ENCODE data around the gene ZFP36. TPM values are rescaled to one million over a fixed set of nuclear protein-coding genes. Genes with fewer than 3 reads are reported as not detected.

ZFP36 gene
- total RNA-seq, 1 donor from 2014 or later, result 3.1 TPM

DNA sequence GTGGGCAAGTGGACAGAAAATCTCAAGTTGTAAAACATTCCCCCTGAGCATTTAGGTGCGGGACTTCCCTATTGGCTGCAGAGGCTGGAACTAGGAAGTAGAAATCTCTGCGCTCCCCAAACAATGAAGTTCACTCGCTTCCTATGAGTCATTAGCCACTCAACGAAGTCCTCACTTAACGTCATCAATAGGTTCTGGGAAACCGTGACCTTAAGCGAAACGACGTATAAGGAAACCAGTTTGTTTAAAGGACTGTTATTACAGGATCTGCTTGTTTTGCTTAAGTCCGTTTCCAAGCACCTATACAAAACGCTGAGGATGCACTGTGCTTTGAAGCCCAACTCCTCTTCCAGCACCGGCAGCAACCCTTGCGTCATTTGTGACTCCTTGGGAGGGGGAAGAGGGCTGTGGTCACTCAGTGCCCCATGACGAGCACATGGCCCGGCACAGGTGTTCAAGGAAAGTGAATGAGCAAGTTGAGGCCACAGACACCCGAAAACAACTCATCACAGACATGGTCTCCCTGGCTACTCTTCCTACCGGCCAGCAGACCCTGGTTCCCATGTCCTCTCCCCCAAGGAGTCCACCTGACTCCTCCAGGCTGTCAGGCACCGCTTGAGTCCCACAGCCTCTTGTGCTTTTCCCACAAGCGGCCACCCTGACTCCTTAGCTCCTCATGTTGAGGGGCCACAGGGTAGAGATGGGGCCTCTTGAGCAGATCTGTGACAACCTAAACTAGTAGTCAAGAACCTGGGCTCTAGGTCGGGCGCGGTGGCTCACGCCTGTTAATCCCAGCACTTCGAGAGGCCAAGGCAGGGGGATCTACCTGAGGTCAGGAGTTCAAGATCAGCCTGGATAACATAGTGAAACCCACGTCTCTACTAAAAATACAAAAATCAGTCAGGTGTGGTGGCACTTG lies 24.3 kb downstream of the ZFP36 start:
- Mint-ChIP-seq H3K27me3 (ENCODE audit: unreplicated experiment) (peaks cover 10% of the 10 kb centered on the region), H3K4me3 (ENCODE audit: unreplicated experiment) (no peak overlapping the region), H3K27ac (ENCODE audit: unreplicated experiment) (no peak overlapping the region), H3K36me3 (ENCODE audit: unreplicated experiment) (no peaks in the 10 kb centered on the region), H3K4me1 (ENCODE audit: low read depth, unreplicated experiment) (peaks cover 5% of the 10 kb centered on the region), H3K9me3 (ENCODE audit: unreplicated experiment) (peaks cover 7% of the 10 kb centered on the region)
- no peak for DNase-seq
- TF ChIP-seq CTCF (IDR thresholded peaks at IDR 0.05; ENCODE audit: partially characterized antibody, unreplicated experiment), result no peak

DNA sequence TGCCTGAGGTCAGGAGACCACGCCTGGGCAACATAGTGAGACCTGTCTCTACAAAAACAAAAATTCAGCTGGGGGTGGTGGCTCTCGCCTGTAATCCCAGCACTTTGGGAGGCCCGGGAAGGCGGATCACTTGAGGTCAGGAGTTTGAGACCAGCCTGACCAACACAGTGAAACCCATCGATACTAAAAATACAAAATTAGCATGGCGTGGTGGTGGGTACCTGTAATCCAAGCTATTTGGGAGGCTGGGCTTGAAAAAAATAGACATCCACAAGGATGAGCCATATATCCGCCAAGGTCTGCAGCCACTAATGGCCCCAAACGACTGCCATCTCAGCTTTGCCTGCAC lies 26.0 kb downstream of the ZFP36 start:
- TF ChIP-seq CTCF (IDR thresholded peaks at IDR 0.05; ENCODE audit: partially characterized antibody, unreplicated experiment), result no peak
- Mint-ChIP-seq H3K4me1 (ENCODE audit: low read depth, unreplicated experiment) (peaks cover 10% of the 10 kb centered on the region), H3K27ac (ENCODE audit: unreplicated experiment) (no peak overlapping the region), H3K27me3 (ENCODE audit: unreplicated experiment) (peaks cover 10% of the 10 kb centered on the region), H3K36me3 (ENCODE audit: unreplicated experiment) (no peaks in the 10 kb centered on the region), H3K9me3 (ENCODE audit: unreplicated experiment) (peaks cover 7% of the 10 kb centered on the region), H3K4me3 (ENCODE audit: unreplicated experiment) (no peak overlapping the region)
- no peak for DNase-seq

GRCh38 chr19:39433480-39434079 lies 26.9 kb downstream of the ZFP36 start:
- TF ChIP-seq CTCF (IDR thresholded peaks at IDR 0.05; ENCODE audit: partially characterized antibody, unreplicated experiment), result no peak
- DNase-seq, result no peak
- Mint-ChIP-seq H3K27ac (ENCODE audit: unreplicated experiment) (no peak overlapping the region), H3K4me1 (ENCODE audit: low read depth, unreplicated experiment) (peaks cover 8% of the 10 kb centered on the region), H3K4me3 (ENCODE audit: unreplicated experiment) (peak overlapping the region; percentile 30), H3K27me3 (ENCODE audit: unreplicated experiment) (peaks cover 9% of the 10 kb centered on the region), H3K36me3 (ENCODE audit: unreplicated experiment) (no peaks in the 10 kb centered on the region), H3K9me3 (ENCODE audit: unreplicated experiment) (peaks cover 7% of the 10 kb centered on the region)

GRCh38 chr19:39434123-39435076 lies 27.8 kb downstream of the ZFP36 start:
- Mint-ChIP-seq H3K27ac (ENCODE audit: unreplicated experiment) (no peak overlapping the region), H3K4me3 (ENCODE audit: unreplicated experiment) (peak overlapping the region; percentile 98), H3K36me3 (ENCODE audit: unreplicated experiment) (no peaks in the 10 kb centered on the region), H3K9me3 (ENCODE audit: unreplicated experiment) (peaks cover 7% of the 10 kb centered on the region), H3K4me1 (ENCODE audit: low read depth, unreplicated experiment) (peaks cover 8% of the 10 kb centered on the region), H3K27me3 (ENCODE audit: unreplicated experiment) (peaks cover 9% of the 10 kb centered on the region)
- TF ChIP-seq CTCF (IDR thresholded peaks at IDR 0.05; ENCODE audit: partially characterized antibody, unreplicated experiment), result no peak
- DNase-seq, result no peak

Data from glutamatergic neuron (in vitro differentiated cells).